Gastrocnemius medialis (tissue), 4 donors: ENCODE measurements around the gene LAMC1.

Experiments
- CTCF ChIP-seq, 5 experiments: fragments of 450-650 bp in 3 of 5; fragments of 200-600 bp in 2 of 5; sonication (generic) in 2 of 5; IDR thresholded peaks in 4 of 5; conservative IDR thresholded peaks in 1 of 5; 1 replicate in 4 of 5; 2 replicates in 1 of 5; pipeline ENCODE4 v1.5.1; 2016 to 2019; ENCODE audit warnings: antibody characterized with exemption in 5 of 5, mild to moderate bottlenecking in 3 of 5, moderate library complexity in 3 of 5
- POLR2A ChIP-seq, 2 donors: fragments of 450-650 bp; IDR thresholded peaks; one replicate each; pipeline ENCODE4 v1.6.1; 2017; ENCODE audit warnings: antibody characterized with exemption in 2 of 2, mild to moderate bottlenecking in 2 of 2, moderate library complexity in 2 of 2

GRCh38 chr1:183025782-183026774 lies 2.9 kb downstream of the LAMC1 start:
- no peak for TF ChIP-seq POLR2A (IDR thresholded peaks at IDR 0.05)
- no peak for TF ChIP-seq CTCF (IDR thresholded peaks at IDR 0.05 in 4 of 5, conservative IDR thresholded peaks at IDR 0.05 in 1 of 5)
